Osteocyte (in vitro differentiated cells): ENCODE measurements around the gene CGB1. TPM values are rescaled to one million over a fixed set of nuclear protein-coding genes. Genes with fewer than 3 reads are reported as not detected.

Experiments used
- DNase-seq: peaks from one replicate; pipeline ENCODE4 v3.0.0; 2021; ENCODE audit warnings: mixed read lengths; ENCODE audit not compliant: unreplicated experiment; ENCODE audit errors: extremely low spot score
- H3K27ac Mint-ChIP-seq: one replicate; pipeline ENCODE4 v1.8.0; 2021; ENCODE audit warnings: mild to moderate bottlenecking, mixed read lengths; ENCODE audit not compliant: unreplicated experiment
- H3K27me3 Mint-ChIP-seq: one replicate; pipeline ENCODE4 v1.8.0; 2021; ENCODE audit warnings: mixed read lengths; ENCODE audit not compliant: unreplicated experiment
- H3K36me3 Mint-ChIP-seq: one replicate; pipeline ENCODE4 v1.8.0; 2021; ENCODE audit warnings: mixed read lengths; ENCODE audit not compliant: unreplicated experiment
- H3K4me1 Mint-ChIP-seq: one replicate; pipeline ENCODE4 v1.8.0; 2021; ENCODE audit warnings: mixed read lengths; ENCODE audit not compliant: unreplicated experiment
- H3K4me3 Mint-ChIP-seq: one replicate; pipeline ENCODE4 v1.8.0; 2021; ENCODE audit warnings: mild to moderate bottlenecking, moderate library complexity, mixed read lengths; ENCODE audit not compliant: unreplicated experiment
- H3K9me3 Mint-ChIP-seq: one replicate; pipeline ENCODE4 v1.8.0; 2021; ENCODE audit warnings: mixed read lengths; ENCODE audit not compliant: unreplicated experiment
- total RNA-seq: library from RNA; stranded (reverse); gene quantifications from 2 replicates; pipeline ENCODE4 v1.2.1, GENCODE V29; 2021
- TF ChIP-seq, protein P1 (sequence below): fragments of 200-600 bp; sonication (generic); IDR thresholded peaks from 2 replicates; pipeline ENCODE4 v1.5.0; 2021; ENCODE audit warnings: antibody characterized with exemption, mild to moderate bottlenecking, moderate library complexity

Gene CGB1
- total RNA-seq, 1 donor from 2014 or later, result not detected

DNA sequence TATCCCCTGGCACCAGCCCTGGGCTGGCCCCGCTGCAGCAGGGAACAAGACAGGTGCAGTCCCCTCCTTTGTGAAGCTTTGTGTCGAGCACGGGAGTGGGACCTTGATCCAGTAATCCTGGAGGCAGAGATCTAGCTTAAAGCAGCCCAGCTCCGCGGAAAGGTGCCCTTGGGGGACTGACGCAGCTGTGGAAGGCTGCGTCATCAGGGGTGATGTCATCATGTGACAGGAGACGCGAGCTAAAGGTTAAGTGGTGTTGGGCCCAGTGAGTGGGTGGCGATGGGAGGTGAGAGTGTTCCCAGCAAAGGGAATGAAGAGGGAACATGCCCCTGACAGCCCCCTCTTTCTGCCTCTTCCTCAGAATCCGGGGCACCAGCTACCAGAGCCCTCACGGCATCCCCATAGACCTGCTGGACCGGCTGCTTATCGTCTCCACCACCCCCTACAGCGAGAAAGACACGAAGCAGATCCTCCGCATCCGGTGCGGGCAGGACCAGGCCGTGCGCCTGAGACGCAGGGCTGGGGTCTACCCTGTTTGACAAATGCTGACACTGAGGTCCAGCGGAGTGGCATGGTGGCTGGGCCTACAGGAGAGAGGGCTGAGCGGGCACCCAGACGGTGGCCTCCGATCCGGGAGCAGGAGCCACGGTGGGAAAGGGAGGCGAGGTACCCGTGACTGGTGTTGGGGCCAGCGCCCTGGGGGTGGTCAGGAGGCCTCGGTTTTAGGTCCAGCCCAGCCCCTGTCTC, 22.4 kb downstream of the CGB1 start:
- Mint-ChIP-seq H3K27ac (no peak overlapping the region), H3K9me3 (no peaks in the 10 kb centered on the region), H3K4me1 (peaks cover 9% of the 10 kb centered on the region), H3K4me3 (no peak overlapping the region), H3K27me3 (peaks cover 4% of the 10 kb centered on the region), H3K36me3 (peaks cover 18% of the 10 kb centered on the region)
- TF ChIP-seq, protein P1, sequence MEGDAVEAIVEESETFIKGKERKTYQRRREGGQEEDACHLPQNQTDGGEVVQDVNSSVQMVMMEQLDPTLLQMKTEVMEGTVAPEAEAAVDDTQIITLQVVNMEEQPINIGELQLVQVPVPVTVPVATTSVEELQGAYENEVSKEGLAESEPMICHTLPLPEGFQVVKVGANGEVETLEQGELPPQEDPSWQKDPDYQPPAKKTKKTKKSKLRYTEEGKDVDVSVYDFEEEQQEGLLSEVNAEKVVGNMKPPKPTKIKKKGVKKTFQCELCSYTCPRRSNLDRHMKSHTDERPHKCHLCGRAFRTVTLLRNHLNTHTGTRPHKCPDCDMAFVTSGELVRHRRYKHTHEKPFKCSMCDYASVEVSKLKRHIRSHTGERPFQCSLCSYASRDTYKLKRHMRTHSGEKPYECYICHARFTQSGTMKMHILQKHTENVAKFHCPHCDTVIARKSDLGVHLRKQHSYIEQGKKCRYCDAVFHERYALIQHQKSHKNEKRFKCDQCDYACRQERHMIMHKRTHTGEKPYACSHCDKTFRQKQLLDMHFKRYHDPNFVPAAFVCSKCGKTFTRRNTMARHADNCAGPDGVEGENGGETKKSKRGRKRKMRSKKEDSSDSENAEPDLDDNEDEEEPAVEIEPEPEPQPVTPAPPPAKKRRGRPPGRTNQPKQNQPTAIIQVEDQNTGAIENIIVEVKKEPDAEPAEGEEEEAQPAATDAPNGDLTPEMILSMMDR, result no peak
- DNase-seq, result no peak

DNA sequence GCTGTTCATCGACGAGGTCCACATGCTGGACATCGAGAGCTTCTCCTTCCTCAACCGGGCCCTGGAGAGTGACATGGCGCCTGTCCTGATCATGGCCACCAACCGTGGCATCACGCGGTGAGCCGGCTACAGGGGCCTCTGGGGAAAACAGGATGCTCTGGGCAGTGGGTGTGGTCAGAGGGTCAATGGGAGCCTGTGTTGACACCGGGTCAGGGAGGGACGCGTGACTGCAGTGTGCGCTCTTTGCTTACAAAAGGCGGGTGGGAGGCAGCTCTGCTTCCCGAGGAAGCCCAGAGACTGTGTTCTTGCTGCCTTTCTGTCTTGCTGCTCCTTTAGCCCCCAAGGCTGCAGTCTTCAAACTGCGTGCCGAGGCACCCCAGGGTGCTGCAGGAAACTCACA, 25.5 kb downstream of the CGB1 start:
- Mint-ChIP-seq H3K4me1 (no peaks in the 10 kb centered on the region), H3K27me3 (no peaks in the 10 kb centered on the region), H3K9me3 (no peaks in the 10 kb centered on the region), H3K4me3 (no peak overlapping the region), H3K36me3 (peaks cover 19% of the 10 kb centered on the region), H3K27ac (no peak overlapping the region)
- TF ChIP-seq, protein P1, result no peak
- no peak for DNase-seq

DNA sequence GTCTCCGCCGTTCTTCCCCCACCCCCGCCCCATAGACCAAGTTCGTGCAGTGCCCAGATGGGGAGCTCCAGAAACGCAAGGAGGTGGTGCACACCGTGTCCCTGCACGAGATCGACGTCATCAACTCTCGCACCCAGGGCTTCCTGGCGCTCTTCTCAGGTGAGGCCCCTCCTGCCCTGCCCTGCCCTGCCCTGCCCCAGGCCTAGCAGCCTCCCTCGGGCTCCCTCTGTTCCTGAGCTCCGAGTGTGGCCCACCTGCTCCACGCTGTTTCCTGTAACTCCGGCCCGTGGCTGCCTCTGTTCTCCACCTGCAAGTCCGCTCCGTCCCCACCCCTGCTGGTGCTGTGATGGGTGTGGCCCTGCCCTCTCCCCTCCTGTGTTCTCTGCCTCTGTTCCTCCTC, 26.2 kb downstream of the CGB1 start:
- Mint-ChIP-seq H3K9me3 (no peaks in the 10 kb centered on the region), H3K27me3 (no peaks in the 10 kb centered on the region), H3K4me3 (no peak overlapping the region), H3K4me1 (no peaks in the 10 kb centered on the region), H3K27ac (no peak overlapping the region), H3K36me3 (peaks cover 15% of the 10 kb centered on the region)
- TF ChIP-seq, protein P1, result no peak
- no peak for DNase-seq

DNA sequence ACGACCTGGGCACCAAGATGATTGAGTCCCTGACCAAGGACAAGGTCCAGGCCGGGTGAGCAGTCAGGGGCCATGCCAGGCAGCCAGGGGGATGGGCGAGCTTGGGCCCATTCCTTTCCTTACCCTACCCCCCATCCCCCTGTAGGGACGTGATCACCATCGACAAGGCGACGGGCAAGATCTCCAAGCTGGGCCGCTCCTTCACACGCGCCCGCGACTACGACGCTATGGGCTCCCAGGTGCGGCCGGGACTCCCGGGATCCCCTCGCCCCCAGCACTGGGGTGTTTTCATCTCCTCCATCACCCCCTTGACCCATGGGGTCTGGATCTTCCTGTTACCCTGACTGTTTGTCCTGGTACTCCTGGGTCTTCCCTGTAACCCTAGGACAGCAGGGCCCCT, 26.9 kb downstream of the CGB1 start:
- H3K36me3 Mint-ChIP-seq, result peaks cover 13% of the 10 kb centered on the region
- H3K4me3 Mint-ChIP-seq, result no peak overlapping the region
- TF ChIP-seq, protein P1, result no peak
- H3K9me3 Mint-ChIP-seq, result no peaks in the 10 kb centered on the region
- H3K27ac Mint-ChIP-seq, result no peak overlapping the region
- no peaks in the 10 kb centered on the region for H3K4me1 Mint-ChIP-seq
- no peak for DNase-seq
- H3K27me3 Mint-ChIP-seq, result no peaks in the 10 kb centered on the region

DNA sequence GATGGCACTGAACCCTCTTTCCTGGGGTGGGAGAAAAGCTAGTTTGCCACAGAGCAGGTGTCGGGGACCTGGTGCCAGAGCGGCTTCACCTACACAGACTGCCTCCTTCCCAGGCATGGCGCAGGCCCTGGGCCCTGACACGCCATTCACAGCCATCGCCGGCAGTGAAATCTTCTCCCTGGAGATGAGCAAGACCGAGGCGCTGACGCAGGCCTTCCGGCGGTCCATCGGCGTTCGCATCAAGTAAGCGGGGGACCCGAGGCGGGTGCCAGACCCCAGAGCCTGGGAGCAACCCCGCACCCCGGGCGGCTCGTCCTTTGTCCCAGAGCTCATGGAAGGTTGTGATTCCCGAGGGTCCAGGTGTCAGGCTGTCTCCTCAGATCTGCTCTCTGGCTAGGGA, 29.8 kb downstream of the CGB1 start:
- H3K9me3 Mint-ChIP-seq, result no peaks in the 10 kb centered on the region
- TF ChIP-seq, protein P1, result no peak
- DNase-seq, result no peak
- H3K27ac Mint-ChIP-seq, result no peak overlapping the region
- H3K27me3 Mint-ChIP-seq, result no peaks in the 10 kb centered on the region
- H3K36me3 Mint-ChIP-seq, result peaks cover 9% of the 10 kb centered on the region
- no peaks in the 10 kb centered on the region for H3K4me1 Mint-ChIP-seq
- H3K4me3 Mint-ChIP-seq, result no peak overlapping the region
